Heart left ventricle (tissue), 16 donors: Measurements from ENCODE around the gene CIT. TPM values are rescaled to one million over a fixed set of nuclear protein-coding genes. Genes with fewer than 3 reads are reported as not detected.

ENCODE experiments used
- ATAC-seq, 4 donors: fragments of 200-7000 bp; cut with Tn5 transposase; one replicate each; pipeline ENCODE4 v1.9.1; 2020 to 2022; ENCODE audit warnings: moderate library complexity in 4 of 4, mild to moderate bottlenecking in 3 of 4, moderate number of reproducible peaks in 1 of 4
- DNase-seq, 5 donors: peaks; one replicate each; pipeline ENCODE4 v3.0.0-alpha.2; 2020
- H3K27ac ChIP-seq, 12 donors: fragments of 200-600 bp; sonication (generic) in 4 of 12; one replicate each; pipeline versions ENCODE4 v1.5.0 to v1.8.0; 2016 to 2022; ENCODE audit warnings: mild to moderate bottlenecking in 2 of 12
- H3K27me3 ChIP-seq, 9 donors: fragments of 200-600 bp; sonication (generic) in 2 of 9; one replicate each; pipeline versions ENCODE4 v1.5.1 to v1.8.0; 2016 to 2022; ENCODE audit warnings: mild to moderate bottlenecking in 3 of 9
- H3K36me3 ChIP-seq, 9 donors: fragments of 200-600 bp; sonication (generic) in 2 of 9; one replicate each; pipeline versions ENCODE4 v1.5.0 to v1.8.0; 2018 to 2022; ENCODE audit warnings: mild to moderate bottlenecking in 2 of 9
- H3K4me1 ChIP-seq, 12 donors: fragments of 200-600 bp; sonication (generic) in 4 of 12; one replicate each; pipeline versions ENCODE4 v1.5.0 to v1.8.0; 2016 to 2022; ENCODE audit warnings: mild to moderate bottlenecking in 3 of 12
- H3K4me3 ChIP-seq, 12 donors: fragments of 200-600 bp; sonication (generic) in 4 of 12; one replicate each; pipeline versions ENCODE4 v1.5.0 to v1.8.0; 2017 to 2022; ENCODE audit warnings: mild to moderate bottlenecking in 9 of 12, moderate library complexity in 4 of 12
- H3K9me3 ChIP-seq, 12 donors: fragments of 200-600 bp; sonication (generic) in 4 of 12; one replicate each; pipeline versions ENCODE4 v1.5.0 to v1.8.0; 2016 to 2022; ENCODE audit warnings: mild to moderate bottlenecking in 1 of 12
- CTCF ChIP-seq, 12 donors: fragments of 200-600 bp; sonication (generic) in 4 of 12; IDR thresholded peaks; one replicate each; pipeline versions ENCODE4 v1.5.0 to v1.8.0; 2018 to 2022; ENCODE audit warnings: antibody characterized with exemption in 12 of 12, mild to moderate bottlenecking in 5 of 12
- POLR2A ChIP-seq, 2 donors: fragments of 450-650 bp; IDR thresholded peaks; one replicate each; pipeline ENCODE4 v1.6.1; 2017; ENCODE audit warnings: antibody characterized with exemption in 2 of 2, mild to moderate bottlenecking in 2 of 2, moderate library complexity in 2 of 2
- WGBS, 4 donors: extraction: QIAGEN DNeasy Blood & Tissue Kit in 2 of 4; methylation state at CpG; one replicate each; pipeline versions ENCODE4 v1.1.5 to v1.1.7; 2013 to 2018; 5-methylcytosine and 5-hydroxymethylcytosine counted together
- intact Hi-C, 10 donors: fragments of 100-400 bp; cut with DNase I; formaldehyde crosslinking; loops; one replicate each; pipeline versions ENCODE4 v1.11.1 to v1.14.2; 2022
- polyA plus RNA-seq, 2 donors: library from polyadenylated mRNA; stranded (reverse); fragments of 200-250 nt; gene quantifications; one replicate each; pipeline ENCODE4 v1.2.3, GENCODE V29; 2013
- total RNA-seq, 9 donors: library from RNA; depleted of rRNA in 2 of 9; stranded (reverse); fragments of >200 nt in 2 of 9; fragmentation: NEBNext Ultra II Directional in 3 of 9; extraction: Animal tissue kit (Norgen Biotek cat#: 25700) in 3 of 9; gene quantifications; one replicate each; pipeline versions ENCODE4 v1.1.0 to v1.2.4, GENCODE V29; 2016 to 2023
- donor health status: ischemic (EF 13 %, LVEDD 7.1; RV severe dilation, severe dysfunction).
- donor health status: healthy with polysubstance abuse.
- donor health status: DM: no; HTN: yes; CAD: no.
- donor health status: DM: no; HTN: no; CAD: no.
- donor health status: ischemic (EF 25% LVEDD 6.9; RV normal size, moderate dysfunction).
- donor health status: ischemic (EF 25% LVEDD 5.7; RV mildly dilated, moderate dysfunction).
- donor health status: healthy.
- donor health status: DM: yes; HTN: yes; CAD: no.
- donor health status: ischemic (EF 35%, LVEDD 5.7; RV mildly dilated, moderate dysfunction).
- donor health status: nonischemic (EF 11% LVEDD 7.7; RV severe dilation, severe dysfunction).
- donor health status: DM: yes; HTN: yes; CAD: no.
- donor health status: PGD.
- donor health status: ischemic (EF 29% LVEDD 5.4; RV normal size, mild dysfunction).
- donor health status: nonischemic (EF 23%, LVEDD 6.1; RV moderate dilation, normal function).

CIT gene
- total and polyA plus RNA-seq, 11 donors = 0.26 to 8.1 (median 1.9) TPM

GRCh38 chr12:119676573-119676972, 200.5 kb downstream of the CIT start:
- intact Hi-C loops = no loop called here
- Histone ChIP-seq H3K4me3 (no peak overlapping the region), H3K9me3 (no peaks in the 10 kb centered on the region), H3K36me3 (peaks cover 0 to 100% (median 99%) of the 10 kb centered on the region in 9 donors), H3K27me3 (no peaks in the 10 kb centered on the region), H3K27ac (no peak overlapping the region), H3K4me1 (peaks cover 0 to 39% (median 19%) of the 10 kb centered on the region in 12 donors)
- DNase-seq = no peak
- WGBS, 4 donors = 90 to 94% (median 91%) methylated on average over 13 of the region's 13 CpGs
- ATAC-seq = no peak
- no peak for TF ChIP-seq POLR2A (IDR thresholded peaks at IDR 0.05)
- TF ChIP-seq CTCF (IDR thresholded peaks at IDR 0.05) = no peak

- no peak for DNase-seq
- H3K4me3 ChIP-seq = no peak overlapping the region
- no peaks in the 10 kb centered on the region for H3K9me3 ChIP-seq
- ATAC-seq = no peak
- H3K27me3 ChIP-seq = no peaks in the 10 kb centered on the region
- peaks cover 0 to 100% (median 96%) of the 10 kb centered on the region in 9 donors for H3K36me3 ChIP-seq
- peaks cover 0 to 39% (median 19%) of the 10 kb centered on the region in 12 donors for H3K4me1 ChIP-seq
- TF ChIP-seq CTCF (IDR thresholded peaks at IDR 0.05) = no peak
- no peak for TF ChIP-seq POLR2A (IDR thresholded peaks at IDR 0.05)
- intact Hi-C loops = no loop called here
- H3K27ac ChIP-seq = peak overlapping the region in 1 of 12 donors; percentile 38
- WGBS, 4 donors = 88 to 92% (median 90%) methylated on average over 9 of the region's 9 CpGs
Observed at GRCh38 chr12:119676022-119676421, 201.1 kb downstream of the CIT start.

GRCh38 chr12:119674560-119674959, 202.6 kb downstream of the CIT start:
- no peak for DNase-seq
- no peak overlapping the region for H3K4me3 ChIP-seq
- H3K27me3 ChIP-seq = no peaks in the 10 kb centered on the region
- peaks cover 0 to 92% (median 85%) of the 10 kb centered on the region in 9 donors for H3K36me3 ChIP-seq
- H3K4me1 ChIP-seq = peaks cover 0 to 49% (median 26%) of the 10 kb centered on the region in 12 donors
- TF ChIP-seq CTCF (IDR thresholded peaks at IDR 0.05) (no peak), POLR2A (IDR thresholded peaks at IDR 0.05) (no peak)
- no peaks in the 10 kb centered on the region for H3K9me3 ChIP-seq
- WGBS, 4 donors = 50 to 86% (median 81%) methylated on average over 2 to 4 of the region's 4 CpGs
- H3K27ac ChIP-seq = peak overlapping the region; percentile 8 to 87 (median 68)
- intact Hi-C loops = loop anchor here in 1 of 10 donors (5.0 kb wide), 1 partner anchor 108 kb away; no protein-coding TSS in a partner anchor
- no peak for ATAC-seq

GRCh38 chr12:119673634-119674033, 203.5 kb downstream of the CIT start:
- intact Hi-C loops = loop anchor here in 2 of 10 donors (2.0 to 5.0 kb wide), 2 partner anchors 19 to 109 kb away; no protein-coding TSS in a partner anchor
- Histone ChIP-seq H3K4me3 (no peak overlapping the region), H3K4me1 (peaks cover 0 to 51% (median 28%) of the 10 kb centered on the region in 12 donors), H3K9me3 (no peaks in the 10 kb centered on the region), H3K27me3 (no peaks in the 10 kb centered on the region), H3K36me3 (peaks cover 0 to 83% (median 76%) of the 10 kb centered on the region in 9 donors), H3K27ac (peak overlapping the region; percentile 52 to 90 (median 72))
- 54 to 68% (median 61%) methylated on average over 7 of the region's 7 CpGs for WGBS, 4 donors
- ATAC-seq (peak; percentile 61 to 89 (median 78)), DNase-seq (peak in 4 of 5 donors; percentile 45 to 63 (median 48))
- TF ChIP-seq POLR2A (IDR thresholded peaks at IDR 0.05) = no peak
- TF ChIP-seq CTCF (IDR thresholded peaks at IDR 0.05) = no peak
